B cell (primary cell): ENCODE results near the gene CCDC88C.

Source experiments
- EZH2 ChIP-seq: IDR thresholded peaks from 2 replicates; pipeline ENCODE4 v1.6.1; 2012; ENCODE audit warnings: borderline replicate concordance, low read depth, mild to moderate bottlenecking, moderate library complexity, low read length; ENCODE audit not compliant: insufficient read depth, poor library complexity, severe bottlenecking
- TF ChIP-seq, protein P1 (sequence below): fragments of 200-600 bp; IDR thresholded peaks from one replicate; pipeline ENCODE4 v1.8.0; 2022; ENCODE audit warnings: antibody characterized with exemption, mild to moderate bottlenecking

DNA sequence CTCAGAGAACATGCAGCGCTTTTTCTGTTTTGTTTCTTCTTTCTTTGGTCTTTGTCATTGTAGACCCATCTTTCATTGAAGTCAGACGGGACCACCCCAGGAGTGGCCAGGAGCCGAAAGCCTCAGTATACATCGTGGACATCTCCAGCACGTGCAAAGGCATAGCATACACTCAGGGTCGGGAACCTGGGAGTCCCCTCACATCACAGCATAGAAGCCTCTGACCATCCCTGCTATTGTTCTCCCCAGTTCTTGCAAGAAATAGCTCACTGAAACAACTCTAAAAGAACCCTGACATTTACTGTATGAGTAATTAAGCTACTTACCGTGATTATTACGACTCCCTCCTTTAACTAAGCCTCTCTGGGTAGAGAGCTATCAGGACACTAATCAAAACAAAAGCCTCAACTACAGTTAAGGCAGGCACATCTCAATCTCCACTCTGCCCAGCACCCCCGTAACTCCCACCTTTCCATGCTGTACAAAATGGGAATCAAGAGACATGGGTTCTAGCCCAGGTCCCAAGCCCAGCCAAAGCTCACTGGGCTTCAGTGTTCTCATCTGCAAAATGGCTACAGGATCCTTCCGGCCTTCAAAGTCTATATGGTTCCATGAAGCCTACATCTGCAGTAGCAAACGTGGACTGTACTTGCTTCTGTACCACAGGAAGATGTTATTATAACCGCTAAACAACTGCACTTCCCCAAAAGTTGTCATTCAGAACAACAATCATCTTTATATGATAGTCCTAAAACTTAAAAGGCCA is 6.7 kb downstream of the CCDC88C start:
- TF ChIP-seq, protein P1, sequence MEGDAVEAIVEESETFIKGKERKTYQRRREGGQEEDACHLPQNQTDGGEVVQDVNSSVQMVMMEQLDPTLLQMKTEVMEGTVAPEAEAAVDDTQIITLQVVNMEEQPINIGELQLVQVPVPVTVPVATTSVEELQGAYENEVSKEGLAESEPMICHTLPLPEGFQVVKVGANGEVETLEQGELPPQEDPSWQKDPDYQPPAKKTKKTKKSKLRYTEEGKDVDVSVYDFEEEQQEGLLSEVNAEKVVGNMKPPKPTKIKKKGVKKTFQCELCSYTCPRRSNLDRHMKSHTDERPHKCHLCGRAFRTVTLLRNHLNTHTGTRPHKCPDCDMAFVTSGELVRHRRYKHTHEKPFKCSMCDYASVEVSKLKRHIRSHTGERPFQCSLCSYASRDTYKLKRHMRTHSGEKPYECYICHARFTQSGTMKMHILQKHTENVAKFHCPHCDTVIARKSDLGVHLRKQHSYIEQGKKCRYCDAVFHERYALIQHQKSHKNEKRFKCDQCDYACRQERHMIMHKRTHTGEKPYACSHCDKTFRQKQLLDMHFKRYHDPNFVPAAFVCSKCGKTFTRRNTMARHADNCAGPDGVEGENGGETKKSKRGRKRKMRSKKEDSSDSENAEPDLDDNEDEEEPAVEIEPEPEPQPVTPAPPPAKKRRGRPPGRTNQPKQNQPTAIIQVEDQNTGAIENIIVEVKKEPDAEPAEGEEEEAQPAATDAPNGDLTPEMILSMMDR: no peak
- TF ChIP-seq EZH2: no peak
